Prostate gland (tissue), 2 donors: ENCODE results near the gene EEFSEC. TPM values are rescaled to one million over a fixed set of nuclear protein-coding genes. Genes with fewer than 3 reads are reported as not detected.

ENCODE experiments used
- DNase-seq: peaks from one replicate; pipeline ENCODE4 v3.0.0-alpha.2; 2019; ENCODE audit warnings: low spot score
- H3K27ac ChIP-seq, 2 donors: fragments of 200-600 bp; sonication (generic); 2 replicates each; pipeline ENCODE4 v1.5.1; 2017 to 2019
- H3K27me3 ChIP-seq: fragments of 200-600 bp; sonication (generic); replicated peaks from 2 replicates; pipeline ENCODE4 v1.5.1; 2019; ENCODE audit not compliant: insufficient read depth
- H3K36me3 ChIP-seq, 2 donors: fragments of 200-600 bp; sonication (generic); 1 replicate in 1 of 2; 2 replicates in 1 of 2; pipeline versions ENCODE4 v1.5.1 to v1.8.1; 2017 to 2019
- H3K4me1 ChIP-seq: fragments of 200-600 bp; sonication (generic); replicated peaks from 2 replicates; pipeline ENCODE4 v1.5.1; 2019
- H3K4me3 ChIP-seq, 2 donors: fragments of 200-600 bp; sonication (generic); 2 replicates each; pipeline ENCODE4 v1.5.1; 2017 to 2019
- H3K9me3 ChIP-seq: fragments of 200-600 bp; sonication (generic); 2 replicates; pipeline ENCODE4 v1.5.1; 2017
- CTCF ChIP-seq, 4 experiments: fragments of 200-600 bp in 2 of 4; fragments of 450-650 bp in 2 of 4; sonication (generic) in 2 of 4; IDR thresholded peaks; 1 replicate in 3 of 4; 2 replicates in 1 of 4; pipeline ENCODE4 v1.5.1; 2016 to 2019; ENCODE audit warnings: antibody characterized with exemption in 4 of 4, mild to moderate bottlenecking in 2 of 4, moderate library complexity in 2 of 4
- POLR2A ChIP-seq: fragments of 450-650 bp; IDR thresholded peaks from one replicate; pipeline ENCODE4 v1.6.1; 2016; ENCODE audit warnings: antibody characterized with exemption, mild to moderate bottlenecking
- POLR2AphosphoS5 ChIP-seq: sonication (generic); formaldehyde crosslinking; IDR thresholded peaks from one replicate; pipeline ENCODE4 v1.6.1; 2017; ENCODE audit warnings: antibody characterized with exemption
- WGBS: methylation state at CpG from one replicate; pipeline ENCODE4 v1.1.5; 2018; 5-methylcytosine and 5-hydroxymethylcytosine counted together
- intact Hi-C: fragments of 100-400 bp; cut with DNase I; formaldehyde crosslinking; loops from one replicate; pipeline ENCODE4 v1.14.2; 2022
- total RNA-seq, 2 donors: library from RNA; depleted of rRNA; stranded (reverse); fragments of >200 nt; gene quantifications; one replicate each; pipeline ENCODE4 v1.1.0, GENCODE V29; 2016

The EEFSEC gene
- total RNA-seq, 2 donors from 2014 or later: 24.7 to 26.1 TPM

- Histone ChIP-seq H3K4me3 (no peak overlapping the region), H3K27me3 (no peaks in the 10 kb centered on the region), H3K4me1 (peaks cover 6% of the 10 kb centered on the region), H3K9me3 (no peaks in the 10 kb centered on the region), H3K27ac (peak overlapping the region; percentile 54 to 70), H3K36me3 (no peaks in the 10 kb centered on the region)
- TF ChIP-seq POLR2AphosphoS5 (peak; percentile 90), POLR2A (no peak)
- DNase-seq: peak; percentile 62
- intact Hi-C loops: no loop called here
- WGBS: 24% methylated on average over 2 of the region's 2 CpGs
Measured at GRCh38 chr3:128369121-128369703, 215.9 kb downstream of the EEFSEC start.

GRCh38 chr3:128369881-128370642 lies 216.8 kb downstream of the EEFSEC start:
- no peaks in the 10 kb centered on the region for H3K27me3 ChIP-seq
- WGBS: 93% methylated on average over 10 of the region's 10 CpGs
- H3K27ac ChIP-seq: peak overlapping the region; percentile 54 to 70
- H3K36me3 ChIP-seq: no peaks in the 10 kb centered on the region
- no peaks in the 10 kb centered on the region for H3K9me3 ChIP-seq
- TF ChIP-seq POLR2AphosphoS5 (no peak), POLR2A (no peak), CTCF (IDR thresholded peaks at IDR 0.05) (no peak)
- no peak for DNase-seq
- peaks cover 6% of the 10 kb centered on the region for H3K4me1 ChIP-seq
- no peak overlapping the region for H3K4me3 ChIP-seq
- intact Hi-C loops: no loop called here

GRCh38 chr3:128372281-128372680 lies 219.0 kb downstream of the EEFSEC start:
- intact Hi-C loops: no loop called here
- Histone ChIP-seq H3K9me3 (no peaks in the 10 kb centered on the region), H3K36me3 (no peaks in the 10 kb centered on the region), H3K4me1 (peaks cover 6% of the 10 kb centered on the region), H3K27me3 (no peaks in the 10 kb centered on the region), H3K4me3 (no peak overlapping the region), H3K27ac (no peak overlapping the region)
- DNase-seq: no peak
- no peak for TF ChIP-seq CTCF (IDR thresholded peaks at IDR 0.05)
- TF ChIP-seq POLR2A: no peak
- TF ChIP-seq POLR2AphosphoS5: no peak
- 95% methylated on average over 5 of the region's 5 CpGs for WGBS

- DNase-seq: no peak
- peaks cover 6% of the 10 kb centered on the region for H3K4me1 ChIP-seq
- TF ChIP-seq POLR2AphosphoS5 (no peak), POLR2A (no peak), CTCF (IDR thresholded peaks at IDR 0.05) (no peak)
- WGBS: 95% methylated on average over 10 of the region's 10 CpGs
- no peak overlapping the region for H3K27ac ChIP-seq
- H3K4me3 ChIP-seq: no peak overlapping the region
- intact Hi-C loops: no loop called here
- no peaks in the 10 kb centered on the region for H3K9me3 ChIP-seq
- H3K27me3 ChIP-seq: no peaks in the 10 kb centered on the region
- H3K36me3 ChIP-seq: no peaks in the 10 kb centered on the region
Measured at GRCh38 chr3:128372707-128373533, 219.6 kb downstream of the EEFSEC start.

GRCh38 chr3:128374746-128375445 lies 221.6 kb downstream of the EEFSEC start:
- no peaks in the 10 kb centered on the region for H3K27me3 ChIP-seq
- intact Hi-C loops: no loop called here
- no peak for DNase-seq
- H3K4me3 ChIP-seq: no peak overlapping the region
- no peak overlapping the region for H3K27ac ChIP-seq
- peaks cover 6% of the 10 kb centered on the region for H3K4me1 ChIP-seq
- no peak for TF ChIP-seq CTCF (IDR thresholded peaks at IDR 0.05)
- TF ChIP-seq POLR2A: no peak
- no peak for TF ChIP-seq POLR2AphosphoS5
- WGBS: 89% methylated on average over 2 of the region's 2 CpGs
- H3K36me3 ChIP-seq: no peaks in the 10 kb centered on the region
- no peaks in the 10 kb centered on the region for H3K9me3 ChIP-seq
